ENCODE data around the gene GNAS.

Gene GNAS

DNA sequence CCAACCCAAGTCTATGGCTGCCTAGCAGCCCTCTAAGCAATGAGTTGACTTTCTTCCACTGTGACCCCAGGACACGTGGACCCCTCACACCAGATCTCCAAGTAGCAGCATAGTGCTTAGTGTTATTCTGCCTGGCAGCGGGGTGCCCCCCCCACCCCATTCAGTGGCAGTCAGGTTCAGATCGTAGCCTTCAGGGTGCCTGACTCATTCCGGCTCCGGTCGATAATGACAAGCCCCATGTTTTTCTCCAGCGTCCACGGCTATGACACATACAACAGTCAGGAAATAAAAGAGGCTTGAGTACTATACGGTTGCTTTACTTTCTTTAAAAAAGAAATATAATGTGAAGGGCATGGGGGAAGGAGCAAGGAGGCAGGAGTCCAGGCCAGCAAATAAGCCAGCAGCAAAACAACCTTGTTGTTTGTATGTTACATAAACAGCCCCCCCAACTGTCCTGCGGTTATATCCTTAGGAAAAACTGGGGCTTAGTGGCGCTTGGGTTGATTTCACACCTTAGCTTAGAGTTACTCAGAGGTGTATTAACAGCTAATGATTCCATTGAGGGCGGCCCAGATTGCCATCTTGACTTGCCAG, 23.1 kb downstream of the GNAS start:
- Histone ChIP-seq H3K9me3 (ENCODE audit: low read length) (no peaks in the 10 kb centered on the region), H3K4me1 (ENCODE audit: insufficient read depth, low read length) (peaks cover under 1% of the 10 kb centered on the region), H3K4me3 (ENCODE audit: low read depth in 1 of 2, low read length in 2 of 2) (no peak overlapping the region), H3K9ac (ENCODE audit: low read length) (no peak overlapping the region), H3K27me3 (ENCODE audit: control insufficient read depth in 1 of 2, insufficient read depth in 2 of 2, low read length in 2 of 2) (no peaks in the 10 kb centered on the region), H3K27ac (ENCODE audit: low read depth, low read length) (no peak overlapping the region), H3K36me3 (ENCODE audit: insufficient read depth, low read length) (no peaks in the 10 kb centered on the region)

DNA sequence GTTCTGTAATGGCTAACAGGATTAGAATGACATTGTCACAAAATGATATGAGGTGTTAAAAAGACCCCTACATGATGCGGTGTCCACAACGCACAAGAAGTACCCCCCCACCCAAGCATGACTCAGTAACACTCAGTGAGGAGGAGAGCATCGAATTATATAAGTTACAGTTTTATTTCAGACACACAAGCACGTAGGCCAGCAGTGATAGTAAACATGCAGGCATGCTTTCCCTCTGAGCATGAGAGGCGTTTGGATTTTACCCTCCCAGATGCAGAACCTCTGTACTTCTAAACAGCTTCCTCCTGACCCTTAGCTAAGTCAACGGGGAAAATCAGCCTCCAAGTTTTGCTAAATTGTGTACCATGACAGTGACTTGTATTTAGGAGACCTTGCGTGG, 23.9 kb downstream of the GNAS start:
- H3K9me3 ChIP-seq (ENCODE audit: low read length): no peaks in the 10 kb centered on the region
- no peak overlapping the region for H3K9ac ChIP-seq (ENCODE audit: low read length)
- H3K27me3 ChIP-seq (ENCODE audit: control insufficient read depth in 1 of 2, insufficient read depth in 2 of 2, low read length in 2 of 2): no peaks in the 10 kb centered on the region
- no peaks in the 10 kb centered on the region for H3K4me1 ChIP-seq (ENCODE audit: insufficient read depth, low read length)
- no peak overlapping the region for H3K27ac ChIP-seq (ENCODE audit: low read depth, low read length)
- no peaks in the 10 kb centered on the region for H3K36me3 ChIP-seq (ENCODE audit: insufficient read depth, low read length)
- H3K4me3 ChIP-seq (ENCODE audit: low read depth in 1 of 2, low read length in 2 of 2): no peak overlapping the region

DNA sequence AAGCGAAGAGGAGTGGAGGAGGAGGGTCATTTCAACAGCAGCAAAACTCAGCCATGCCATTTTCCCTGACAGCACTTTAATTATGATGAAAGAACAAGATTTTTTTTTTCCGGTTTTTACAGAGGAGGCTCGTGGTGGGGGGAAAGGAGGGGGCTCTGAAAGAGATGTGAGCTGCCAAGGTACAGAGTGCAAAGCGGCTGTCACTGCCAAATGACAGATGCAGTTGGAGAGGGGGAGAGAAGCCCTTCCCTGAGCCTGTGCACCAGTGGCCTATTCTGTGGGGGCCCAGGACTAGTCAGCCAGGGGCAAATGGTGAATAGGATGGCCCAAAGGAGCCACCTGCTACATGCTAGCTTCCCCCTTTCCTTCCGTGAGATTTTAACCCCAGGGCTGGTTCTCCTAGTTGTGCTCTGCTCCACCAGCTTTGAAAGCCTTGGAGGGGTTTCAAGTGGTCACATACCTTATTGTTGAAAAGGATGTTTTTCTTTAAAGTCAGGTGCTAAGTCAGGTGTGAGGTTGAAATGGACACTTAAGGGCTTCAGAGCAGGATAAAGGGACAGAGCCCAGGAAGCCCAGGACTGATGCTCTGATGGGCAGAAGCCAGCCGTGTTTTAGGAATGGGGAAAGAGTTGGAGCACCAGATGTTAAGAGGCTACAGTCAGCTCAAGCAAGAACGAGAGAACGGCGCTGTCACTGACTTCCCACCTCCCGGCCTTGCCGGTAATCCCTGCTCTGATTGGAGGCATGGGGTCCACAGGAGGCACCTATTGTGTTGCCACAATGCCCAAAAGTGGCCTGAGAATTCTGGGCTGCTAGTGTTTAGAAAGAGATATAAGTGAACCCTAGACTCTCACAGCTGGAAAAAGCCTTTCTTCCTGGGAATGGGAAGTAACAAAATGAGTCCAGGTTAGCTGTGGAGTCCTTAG, 24.8 kb downstream of the GNAS start:
- no peaks in the 10 kb centered on the region for H3K9me3 ChIP-seq (ENCODE audit: low read length)
- H3K4me3 ChIP-seq (ENCODE audit: low read depth in 1 of 2, low read length in 2 of 2): no peak overlapping the region
- H3K27ac ChIP-seq (ENCODE audit: low read depth, low read length): no peak overlapping the region
- H3K9ac ChIP-seq (ENCODE audit: low read length): no peak overlapping the region
- no peaks in the 10 kb centered on the region for H3K27me3 ChIP-seq (ENCODE audit: control insufficient read depth in 1 of 2, insufficient read depth in 2 of 2, low read length in 2 of 2)
- H3K4me1 ChIP-seq (ENCODE audit: insufficient read depth, low read length): no peaks in the 10 kb centered on the region
- H3K36me3 ChIP-seq (ENCODE audit: insufficient read depth, low read length): no peaks in the 10 kb centered on the region

DNA sequence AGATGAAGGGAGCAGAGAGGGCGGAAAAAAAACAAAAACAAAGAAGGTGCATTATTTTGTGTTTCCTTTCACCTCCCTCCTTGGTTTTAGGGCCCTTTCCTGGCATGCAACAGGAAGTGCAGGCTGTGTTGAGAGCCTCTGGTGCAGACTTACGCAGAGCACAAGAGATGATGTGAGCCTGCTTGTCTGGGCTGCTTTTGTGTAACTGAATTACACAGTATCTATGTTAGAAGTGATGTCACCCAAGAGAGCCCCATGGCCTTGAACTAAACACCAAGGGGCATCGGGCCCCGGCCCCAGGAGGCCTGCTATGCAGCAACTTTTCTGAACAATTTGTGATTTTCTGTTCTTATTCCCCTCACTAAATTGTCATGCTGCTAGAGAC, 25.5 kb downstream of the GNAS start:
- no peak overlapping the region for H3K27ac ChIP-seq (ENCODE audit: low read depth, low read length)

DNA sequence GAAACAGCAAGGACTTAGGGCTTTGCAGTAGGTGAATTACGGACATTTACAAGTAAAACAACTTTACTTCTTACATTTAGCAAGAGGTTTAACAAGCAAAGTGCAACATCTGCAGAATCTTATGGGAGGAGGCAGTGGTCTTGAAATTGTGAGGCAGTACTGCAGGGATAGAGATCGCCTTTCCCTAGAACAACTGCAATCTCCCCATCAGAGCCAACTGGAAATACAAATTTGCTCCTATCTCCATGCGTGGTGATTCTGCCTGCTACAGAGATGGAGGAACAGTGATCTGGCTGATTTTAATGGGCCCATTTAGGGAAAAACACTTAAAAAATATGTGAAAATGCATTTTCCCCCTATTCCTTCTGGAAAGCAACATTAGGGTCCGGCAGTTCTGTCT, 25.9 kb downstream of the GNAS start:
- H3K9ac ChIP-seq (ENCODE audit: low read length): no peak overlapping the region
- no peak overlapping the region for H3K27ac ChIP-seq (ENCODE audit: low read depth, low read length)
- H3K4me1 ChIP-seq (ENCODE audit: insufficient read depth, low read length): no peaks in the 10 kb centered on the region
- H3K4me3 ChIP-seq (ENCODE audit: low read depth in 1 of 2, low read length in 2 of 2): no peak overlapping the region
- no peaks in the 10 kb centered on the region for H3K27me3 ChIP-seq (ENCODE audit: control insufficient read depth in 1 of 2, insufficient read depth in 2 of 2, low read length in 2 of 2)
- H3K9me3 ChIP-seq (ENCODE audit: low read length): no peaks in the 10 kb centered on the region
- H3K36me3 ChIP-seq (ENCODE audit: insufficient read depth, low read length): no peaks in the 10 kb centered on the region

More for the DNA sequence above, 25.5 kb downstream of the GNAS start:
- H3K36me3 ChIP-seq (ENCODE audit: insufficient read depth, low read length): no peaks in the 10 kb centered on the region
- no peak overlapping the region for H3K4me3 ChIP-seq (ENCODE audit: low read depth in 1 of 2, low read length in 2 of 2)
- no peaks in the 10 kb centered on the region for H3K4me1 ChIP-seq (ENCODE audit: insufficient read depth, low read length)
- H3K9me3 ChIP-seq (ENCODE audit: low read length): no peaks in the 10 kb centered on the region
- H3K9ac ChIP-seq (ENCODE audit: low read length): no peak overlapping the region
- H3K27me3 ChIP-seq (ENCODE audit: control insufficient read depth in 1 of 2, insufficient read depth in 2 of 2, low read length in 2 of 2): no peaks in the 10 kb centered on the region

DNA sequence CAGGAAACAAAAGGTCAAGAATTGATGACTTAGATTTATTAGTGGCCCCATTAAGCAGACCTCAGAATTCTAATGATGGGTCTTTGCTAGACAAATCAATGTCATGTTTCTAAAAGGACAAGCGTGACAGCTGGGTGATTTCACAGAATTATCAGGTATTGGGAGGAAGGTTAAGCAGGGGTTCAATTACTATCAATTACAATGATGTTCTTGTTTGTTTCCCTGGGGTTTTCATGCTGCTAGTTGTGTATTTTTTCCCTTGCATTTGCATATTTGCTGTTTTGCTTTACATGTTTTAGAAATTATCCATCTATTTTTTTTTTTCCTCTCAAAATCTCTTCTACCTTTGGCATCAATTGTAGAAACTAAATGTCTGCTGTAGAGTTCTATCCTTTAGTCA, 27.9 kb downstream of the GNAS start:
- no peaks in the 10 kb centered on the region for H3K9me3 ChIP-seq (ENCODE audit: low read length)
- no peak overlapping the region for H3K9ac ChIP-seq (ENCODE audit: low read length)
- no peaks in the 10 kb centered on the region for H3K27me3 ChIP-seq (ENCODE audit: control insufficient read depth in 1 of 2, insufficient read depth in 2 of 2, low read length in 2 of 2)
- no peaks in the 10 kb centered on the region for H3K36me3 ChIP-seq (ENCODE audit: insufficient read depth, low read length)
- H3K27ac ChIP-seq (ENCODE audit: low read depth, low read length): no peak overlapping the region
- no peak overlapping the region for H3K4me3 ChIP-seq (ENCODE audit: low read depth in 1 of 2, low read length in 2 of 2)
- H3K4me1 ChIP-seq (ENCODE audit: insufficient read depth, low read length): no peaks in the 10 kb centered on the region

DNA sequence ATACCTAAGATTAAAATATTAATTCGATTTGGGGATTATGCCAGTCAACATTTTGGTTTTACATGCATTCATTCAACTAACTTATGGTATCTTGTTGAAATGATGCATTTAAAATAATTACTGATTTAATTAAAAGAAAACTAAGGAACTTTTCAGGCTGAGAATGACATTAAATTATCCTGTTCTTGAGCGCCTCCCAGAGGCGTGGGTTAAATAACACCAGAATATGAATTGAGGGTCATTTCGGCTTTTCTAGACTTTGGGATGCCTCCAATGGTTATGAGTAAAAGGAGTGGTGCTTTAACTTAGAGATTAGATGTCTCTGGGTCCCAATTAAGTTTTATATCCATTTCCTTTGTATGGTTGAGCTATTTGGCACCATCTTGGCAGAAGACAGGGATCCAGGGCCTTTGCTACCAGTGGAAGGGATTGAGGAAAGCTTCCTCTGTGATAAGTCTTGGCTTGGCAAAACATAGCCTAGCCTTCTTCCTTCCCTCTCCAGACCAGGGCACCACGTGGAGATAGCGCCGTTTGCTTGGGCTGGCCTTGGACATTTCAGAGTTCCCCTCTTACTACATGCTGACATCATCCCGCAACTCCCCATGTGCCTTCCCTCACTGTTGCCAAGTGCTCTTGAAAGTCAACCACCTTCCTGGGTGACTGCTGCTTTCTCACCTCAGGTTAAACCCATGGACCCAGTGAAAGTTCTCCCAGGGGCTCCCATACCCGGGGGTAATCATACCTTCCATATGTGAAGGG, 28.7 kb downstream of the GNAS start:
- Histone ChIP-seq H3K27me3 (ENCODE audit: control insufficient read depth in 1 of 2, insufficient read depth in 2 of 2, low read length in 2 of 2) (no peaks in the 10 kb centered on the region), H3K36me3 (ENCODE audit: insufficient read depth, low read length) (no peaks in the 10 kb centered on the region), H3K9ac (ENCODE audit: low read length) (no peak overlapping the region), H3K4me1 (ENCODE audit: insufficient read depth, low read length) (no peaks in the 10 kb centered on the region), H3K9me3 (ENCODE audit: low read length) (no peaks in the 10 kb centered on the region), H3K4me3 (ENCODE audit: low read depth in 1 of 2, low read length in 2 of 2) (no peak overlapping the region), H3K27ac (ENCODE audit: low read depth, low read length) (no peak overlapping the region)

DNA sequence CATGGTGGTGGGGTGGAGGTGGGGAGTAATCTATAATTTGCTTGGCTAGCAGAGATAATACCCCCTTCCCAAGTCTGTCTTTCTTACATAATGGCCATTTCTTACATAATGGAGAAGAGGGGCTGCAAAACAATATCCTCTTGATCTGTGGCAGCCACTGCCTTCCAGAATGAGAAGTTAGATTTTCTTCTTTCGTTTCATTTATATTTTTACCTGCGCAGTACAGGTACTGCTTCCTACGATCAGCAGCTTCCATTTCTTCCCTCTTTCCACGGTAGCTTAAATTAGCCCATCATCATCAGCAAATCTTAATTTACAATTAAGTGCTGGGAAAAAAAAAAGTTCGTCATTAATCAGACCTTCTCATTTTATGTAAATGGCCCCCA, 30.2 kb downstream of the GNAS start:
- Histone ChIP-seq H3K4me3 (ENCODE audit: low read depth in 1 of 2, low read length in 2 of 2) (no peak overlapping the region), H3K27ac (ENCODE audit: low read depth, low read length) (no peak overlapping the region), H3K27me3 (ENCODE audit: control insufficient read depth in 1 of 2, insufficient read depth in 2 of 2, low read length in 2 of 2) (no peaks in the 10 kb centered on the region), H3K9me3 (ENCODE audit: low read length) (no peaks in the 10 kb centered on the region), H3K36me3 (ENCODE audit: insufficient read depth, low read length) (no peaks in the 10 kb centered on the region), H3K4me1 (ENCODE audit: insufficient read depth, low read length) (peaks cover under 1% of the 10 kb centered on the region), H3K9ac (ENCODE audit: low read length) (no peak overlapping the region)

DNA sequence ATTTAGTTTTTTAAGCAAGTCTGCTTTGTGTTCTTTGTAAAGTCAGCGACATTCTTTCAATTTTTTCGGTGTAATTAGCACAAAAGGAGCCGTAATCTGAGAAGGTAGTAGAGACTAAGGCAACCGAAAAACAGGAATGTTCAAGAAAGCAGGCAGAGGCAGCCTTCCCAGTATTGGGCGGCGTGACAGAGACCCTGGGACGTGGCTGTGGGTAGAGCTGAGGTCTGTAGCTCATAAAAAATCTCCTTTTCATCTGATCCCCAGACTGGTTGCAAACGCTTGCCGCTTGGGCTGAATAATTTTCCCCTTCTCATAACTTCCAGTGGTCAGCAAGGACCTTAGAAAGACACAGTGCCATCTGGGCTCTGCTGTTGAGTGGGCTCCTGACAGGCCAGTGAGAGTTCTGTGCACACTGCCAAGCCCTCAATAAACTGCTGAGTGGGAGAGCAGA, 30.8 kb downstream of the GNAS start:
- no peaks in the 10 kb centered on the region for H3K36me3 ChIP-seq (ENCODE audit: insufficient read depth, low read length)
- peaks cover 5% of the 10 kb centered on the region for H3K4me1 ChIP-seq (ENCODE audit: insufficient read depth, low read length)
- H3K27ac ChIP-seq (ENCODE audit: low read depth, low read length): no peak overlapping the region
- no peaks in the 10 kb centered on the region for H3K27me3 ChIP-seq (ENCODE audit: control insufficient read depth in 1 of 2, insufficient read depth in 2 of 2, low read length in 2 of 2)
- H3K9me3 ChIP-seq (ENCODE audit: low read length): no peaks in the 10 kb centered on the region
- H3K9ac ChIP-seq (ENCODE audit: low read length): no peak overlapping the region
- H3K4me3 ChIP-seq (ENCODE audit: low read depth in 1 of 2, low read length in 2 of 2): no peak overlapping the region

DNA sequence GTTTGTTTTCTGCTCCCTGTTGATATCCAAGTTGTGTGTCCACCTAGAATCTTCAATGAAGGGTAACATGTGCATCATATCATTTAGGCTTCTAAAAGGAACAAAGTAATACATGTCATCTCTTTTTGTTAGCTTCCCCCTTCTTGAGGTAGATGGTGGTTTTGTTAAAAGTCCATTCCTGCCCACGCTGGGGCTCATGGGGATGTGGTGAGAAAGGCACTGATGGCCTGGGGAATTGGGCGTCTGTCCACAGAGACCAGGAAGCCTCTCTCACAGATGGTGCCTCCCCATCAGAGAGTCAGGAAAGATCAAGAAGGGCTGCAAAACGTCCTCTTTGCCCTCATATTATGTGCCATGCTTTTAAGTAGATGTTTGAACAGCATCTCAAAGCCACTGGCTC, 32.5 kb downstream of the GNAS start:
- Histone ChIP-seq H3K4me1 (ENCODE audit: insufficient read depth, low read length) (peaks cover 5% of the 10 kb centered on the region), H3K27me3 (ENCODE audit: control insufficient read depth in 1 of 2, insufficient read depth in 2 of 2, low read length in 2 of 2) (no peaks in the 10 kb centered on the region)

DNA sequence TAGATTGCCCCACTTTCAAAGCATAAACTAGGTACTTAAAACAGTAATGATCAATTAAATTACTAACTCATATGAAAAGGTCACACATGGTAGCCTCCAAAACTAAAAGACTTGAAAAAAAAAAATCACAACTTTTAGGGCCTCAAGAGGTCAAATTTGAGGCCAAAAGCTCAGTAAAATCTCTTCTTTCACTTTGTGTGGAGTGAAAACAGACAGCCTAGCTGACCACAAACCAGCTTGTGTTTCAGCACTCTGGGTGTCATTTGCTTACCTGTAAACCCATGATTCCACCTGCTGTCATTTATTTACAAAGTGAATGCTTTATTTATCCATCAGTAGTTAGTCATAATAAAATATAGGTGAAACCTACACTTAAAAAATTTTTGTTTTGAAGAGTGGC, 34.0 kb downstream of the GNAS start:
- Histone ChIP-seq H3K27ac (ENCODE audit: low read depth, low read length) (no peak overlapping the region), H3K9me3 (ENCODE audit: low read length) (no peaks in the 10 kb centered on the region), H3K27me3 (ENCODE audit: control insufficient read depth in 1 of 2, insufficient read depth in 2 of 2, low read length in 2 of 2) (no peaks in the 10 kb centered on the region)

More for the DNA sequence above, 32.5 kb downstream of the GNAS start:
- Histone ChIP-seq H3K27ac (ENCODE audit: low read depth, low read length) (no peak overlapping the region), H3K9me3 (ENCODE audit: low read length) (no peaks in the 10 kb centered on the region), H3K4me3 (ENCODE audit: low read depth in 1 of 2, low read length in 2 of 2) (no peak overlapping the region), H3K9ac (ENCODE audit: low read length) (no peak overlapping the region), H3K36me3 (ENCODE audit: insufficient read depth, low read length) (no peaks in the 10 kb centered on the region)

More for the DNA sequence above, 34.0 kb downstream of the GNAS start:
- peaks cover 5% of the 10 kb centered on the region for H3K4me1 ChIP-seq (ENCODE audit: insufficient read depth, low read length)
- no peaks in the 10 kb centered on the region for H3K36me3 ChIP-seq (ENCODE audit: insufficient read depth, low read length)
- H3K9ac ChIP-seq (ENCODE audit: low read length): no peak overlapping the region
- no peak overlapping the region for H3K4me3 ChIP-seq (ENCODE audit: low read depth in 1 of 2, low read length in 2 of 2)
